Stimulated activated CD8-positive, alpha-beta memory T cell treated with anti-CD3 and anti-CD28 coated beads, Interleukin-12 subunit alpha, Interleukin-12 subunit beta, amount 100 ng/mL, for 24 hours (primary cell): ENCODE data around the gene EN1.

Experiments
- DNase-seq: peaks from one replicate; pipeline ENCODE4 v3.0.0-alpha.2; 2020; ENCODE audit errors: extremely low read depth

Gene EN1

DNA sequence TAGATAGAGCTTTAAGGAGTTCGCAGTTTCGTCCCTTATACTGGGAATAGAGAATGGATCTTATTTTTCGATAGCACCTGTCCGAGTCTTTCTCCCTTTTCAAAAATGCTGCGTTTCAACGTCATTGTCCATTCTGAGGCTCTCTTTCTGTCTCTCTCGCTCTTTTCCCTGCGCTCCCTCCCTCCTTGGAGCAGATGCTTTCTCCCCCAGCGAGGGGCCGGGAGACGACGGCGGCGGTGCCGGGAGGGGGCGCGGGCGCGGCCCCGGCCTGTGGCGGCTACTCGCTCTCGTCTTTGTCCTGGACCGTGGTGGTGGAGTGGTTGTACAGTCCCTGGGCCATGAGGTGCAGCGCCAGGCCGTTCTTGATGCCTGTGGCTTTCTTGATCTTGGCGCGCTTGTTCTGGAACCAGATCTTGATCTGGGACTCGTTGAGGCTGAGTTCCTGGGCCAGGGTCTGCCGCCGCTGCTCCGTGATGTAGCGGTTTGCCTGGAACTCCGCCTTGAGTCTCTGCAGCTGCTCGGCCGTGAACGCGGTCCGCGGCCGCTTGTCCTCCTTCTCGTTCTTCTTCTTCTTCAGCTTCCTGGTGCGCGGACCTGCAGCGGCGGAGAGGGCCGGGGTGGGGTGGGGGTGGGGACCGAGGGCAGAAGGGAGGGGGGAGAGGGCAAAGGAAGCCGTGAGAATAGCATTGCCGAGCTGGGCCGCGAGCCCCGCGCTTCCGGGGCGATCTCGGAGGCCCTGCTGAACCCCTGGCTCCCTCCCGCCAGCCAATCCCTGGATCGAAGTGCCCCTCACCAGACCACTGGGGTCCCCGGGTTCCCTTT lies 4.6 kb downstream of the EN1 start:
- no peak for DNase-seq

DNA sequence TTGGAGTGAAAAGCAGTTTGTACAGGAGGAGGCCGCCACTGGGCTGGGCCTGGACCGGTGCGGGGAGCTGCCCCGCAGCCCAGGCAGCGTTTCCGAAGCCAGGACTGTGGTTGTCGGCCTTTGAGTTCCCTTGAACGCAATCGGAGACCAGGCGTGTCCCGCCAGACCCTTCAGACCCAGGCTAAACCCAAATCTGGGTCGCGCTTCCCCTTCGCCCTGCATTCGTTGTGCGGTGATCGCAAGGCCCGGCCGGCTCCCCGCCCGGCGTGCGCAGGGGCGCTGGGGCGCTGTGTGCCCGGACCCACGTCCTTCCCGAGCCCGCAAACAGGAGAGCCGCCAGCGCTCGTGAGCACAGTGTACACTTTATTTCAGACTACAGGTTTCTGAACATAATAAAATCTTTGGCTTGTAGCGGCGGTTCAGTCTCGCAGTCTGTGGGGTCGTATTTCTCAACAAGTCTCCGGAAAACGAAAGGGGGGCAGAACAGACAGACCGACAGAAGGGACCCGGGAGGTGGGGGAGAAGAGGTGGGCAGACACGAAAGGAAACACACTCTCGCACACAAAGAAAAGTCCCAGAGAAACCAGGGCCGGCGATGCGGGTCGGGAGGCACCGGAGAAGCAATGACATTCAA lies 5.5 kb downstream of the EN1 start:
- DNase-seq: no peak

DNA sequence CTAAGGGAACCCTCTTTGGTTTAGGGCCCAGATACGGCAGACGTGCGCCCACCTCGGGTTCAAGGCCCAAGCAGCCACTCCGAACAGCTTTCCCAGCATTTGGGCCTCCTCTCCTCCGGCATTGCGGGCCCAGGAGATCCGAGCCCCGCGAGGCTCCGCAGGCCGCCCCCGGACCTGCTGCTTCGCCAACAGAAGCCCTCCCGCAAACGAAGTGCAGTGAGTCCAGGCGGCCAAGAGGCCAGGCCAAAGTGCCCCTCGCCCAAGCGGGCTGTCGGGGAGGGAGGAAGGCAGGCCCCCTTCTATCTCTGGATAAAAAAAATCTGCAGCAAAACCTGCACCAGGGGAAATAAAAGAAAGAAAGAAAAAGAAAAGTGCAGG lies 6.0 kb downstream of the EN1 start:
- no peak for DNase-seq

DNA sequence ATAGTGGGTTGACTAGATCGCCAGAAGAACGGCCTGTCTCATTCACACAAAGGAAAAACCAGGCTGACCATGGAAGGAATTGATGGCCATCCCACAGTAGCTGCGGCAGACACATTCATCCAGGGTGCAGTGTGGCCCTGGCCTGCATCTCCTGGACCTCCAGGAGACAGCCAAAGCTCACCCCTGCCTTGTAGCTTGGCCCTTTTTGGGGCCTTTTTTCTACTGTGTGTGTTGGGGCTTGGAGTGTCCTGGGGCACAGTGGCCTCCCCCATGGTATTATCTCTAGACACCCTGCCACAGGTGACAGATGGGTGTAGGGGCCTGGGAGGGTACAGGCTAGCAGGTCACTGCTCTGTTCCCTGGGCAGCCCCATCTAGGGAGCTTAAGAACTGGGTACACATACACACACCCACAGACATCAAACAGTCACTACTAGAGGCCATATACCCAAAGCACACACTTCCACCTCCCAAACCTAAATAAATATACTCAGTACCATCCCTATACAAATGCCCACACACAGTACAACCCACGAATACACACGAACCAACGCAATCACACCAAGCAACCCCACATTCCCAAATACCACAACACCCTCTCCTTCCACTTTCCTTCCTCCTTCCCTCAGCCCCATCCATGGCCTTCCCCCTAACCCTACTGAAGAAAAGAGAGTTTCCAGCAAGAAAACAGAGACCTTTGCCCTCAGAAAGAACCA lies 8.6 kb downstream of the EN1 start:
- no peak for DNase-seq

DNA sequence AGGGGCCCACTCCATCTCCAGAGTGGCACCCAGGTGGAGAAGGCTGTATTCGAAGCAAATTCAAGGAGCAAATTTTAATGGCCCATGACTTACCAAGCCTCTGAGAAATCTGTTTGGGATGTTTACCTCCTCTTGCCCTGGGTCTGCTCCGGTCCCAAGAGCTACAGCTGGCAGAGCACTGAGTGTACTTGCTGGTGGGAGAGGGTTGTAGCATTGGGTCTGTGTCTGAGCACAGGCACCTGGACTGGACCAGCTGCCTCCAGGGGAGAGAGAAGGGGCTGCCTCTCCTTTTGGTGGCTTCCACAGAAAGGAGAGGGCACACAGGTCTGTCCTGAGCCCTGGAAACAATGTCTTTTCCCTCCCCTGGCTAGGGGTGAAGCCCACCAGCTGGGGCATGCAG lies 9.8 kb downstream of the EN1 start:
- no peak for DNase-seq

DNA sequence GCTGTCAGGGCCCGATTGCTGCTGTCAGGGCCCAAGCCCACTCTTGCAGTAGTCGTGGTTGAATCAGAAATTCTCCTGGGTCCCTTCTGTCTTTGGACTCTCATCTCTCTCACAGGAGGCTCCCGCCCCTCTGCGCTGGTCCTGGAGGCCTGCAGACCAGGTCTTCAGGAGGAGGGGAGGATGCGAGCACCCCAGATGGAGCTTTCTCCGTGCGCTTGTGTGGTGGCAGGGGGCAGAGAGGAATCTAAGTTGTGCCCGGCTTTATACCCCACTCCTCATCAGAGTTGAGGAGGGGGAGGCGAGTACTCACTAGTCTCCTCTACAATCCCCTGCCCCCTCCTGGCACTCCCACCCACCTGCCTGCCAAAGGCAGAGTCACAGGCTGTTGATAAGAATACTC lies 10.4 kb downstream of the EN1 start:
- no peak for DNase-seq

DNA sequence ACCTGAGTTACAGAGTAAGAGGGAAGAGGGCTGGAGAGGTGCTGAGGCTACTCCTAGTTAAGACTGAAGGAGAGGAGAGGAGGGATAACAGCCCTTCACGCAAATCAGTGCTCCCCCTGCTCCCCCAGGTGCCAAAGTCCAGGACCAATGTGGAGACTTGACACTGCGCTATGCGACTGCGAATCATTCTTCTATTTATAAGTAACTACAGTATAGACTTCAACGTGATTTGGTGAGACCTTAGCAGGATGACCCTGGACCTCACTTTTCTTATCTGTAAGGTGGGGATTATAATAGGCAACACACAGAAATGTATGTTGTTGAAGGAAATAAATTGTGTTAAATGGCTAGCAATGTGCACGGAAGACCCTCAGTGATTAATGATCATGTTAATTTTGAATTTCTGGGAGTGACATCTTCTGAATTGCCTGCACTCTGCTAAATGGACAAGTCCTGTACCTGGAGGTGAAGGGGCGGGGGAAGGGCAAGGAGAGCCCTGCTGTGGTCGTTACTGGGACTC lies 11.0 kb downstream of the EN1 start:
- no peak for DNase-seq

DNA sequence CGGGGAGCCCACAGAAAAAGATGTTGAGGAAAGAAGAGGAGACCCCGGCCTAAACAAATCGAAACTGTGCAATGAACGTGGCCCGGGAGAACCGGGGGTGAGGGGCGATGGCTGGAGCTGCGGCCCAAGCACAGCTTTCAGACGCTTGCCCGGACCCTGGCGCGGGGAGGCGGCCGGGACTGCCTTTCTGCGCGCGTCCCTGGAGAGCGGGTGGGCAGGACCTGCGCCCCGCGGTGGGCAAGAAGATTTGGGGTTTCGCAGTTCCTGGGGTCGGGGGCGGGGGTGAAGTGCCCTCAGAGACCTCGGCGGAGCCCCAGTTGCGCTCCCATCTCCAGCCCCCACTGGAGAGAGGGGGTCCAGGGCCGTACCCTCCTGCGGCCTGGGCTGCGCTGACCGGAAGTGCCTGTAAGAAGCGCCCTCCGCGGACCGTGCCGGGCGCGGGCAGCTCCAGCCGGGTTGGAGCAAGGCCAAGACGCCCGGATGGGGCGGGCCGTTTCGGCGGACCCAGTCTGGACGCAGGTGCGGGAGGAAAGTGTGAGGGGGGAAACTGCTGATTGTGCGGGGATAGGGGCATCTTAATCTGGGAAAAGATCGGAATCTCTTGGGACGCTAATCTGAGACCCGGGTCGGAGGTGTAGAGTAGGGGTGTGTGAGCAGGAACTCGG lies 11.6 kb downstream of the EN1 start:
- DNase-seq: no peak

DNA sequence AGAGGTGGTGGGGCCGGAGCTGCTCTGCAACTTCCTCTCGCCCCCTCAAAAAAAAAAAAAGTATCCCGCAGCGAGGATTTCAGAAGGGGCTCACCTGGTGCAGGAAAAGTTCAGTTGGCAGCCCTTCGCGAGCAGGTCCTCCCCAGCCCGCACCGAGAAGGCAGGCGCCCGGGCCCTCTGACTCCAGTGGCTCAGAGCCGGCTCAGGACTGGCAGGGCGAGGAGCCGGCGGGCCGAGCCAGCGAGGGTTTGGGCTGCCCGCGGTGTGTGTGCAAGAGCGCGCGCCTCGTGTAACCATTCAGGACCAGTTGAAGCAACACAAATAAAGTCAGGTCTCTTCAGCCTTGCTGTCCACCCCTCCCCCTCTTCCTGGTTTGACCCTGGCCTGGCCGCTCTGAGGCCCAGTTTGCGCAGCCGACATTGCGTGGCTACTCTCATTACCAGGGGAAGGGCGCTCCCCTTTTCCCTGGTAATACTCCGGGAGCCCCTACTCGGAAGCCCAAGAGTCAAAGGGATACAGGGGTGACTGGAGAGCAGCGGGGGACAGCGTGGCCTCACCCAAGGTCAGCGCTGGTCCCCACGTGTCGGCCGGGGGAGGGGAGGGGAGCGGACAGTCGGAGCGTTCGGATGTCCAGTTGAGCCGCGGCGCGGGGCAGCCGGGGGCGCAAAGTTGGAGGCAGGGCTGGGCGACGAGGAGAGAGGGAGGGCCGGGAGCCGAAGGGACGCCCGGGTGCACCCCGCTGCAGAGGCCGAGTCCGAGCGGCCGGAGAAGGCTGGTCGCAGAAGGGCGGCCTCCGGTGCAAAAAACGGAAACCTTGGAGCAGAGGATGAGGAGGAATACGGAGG lies 12.3 kb downstream of the EN1 start:
- DNase-seq: no peak

DNA sequence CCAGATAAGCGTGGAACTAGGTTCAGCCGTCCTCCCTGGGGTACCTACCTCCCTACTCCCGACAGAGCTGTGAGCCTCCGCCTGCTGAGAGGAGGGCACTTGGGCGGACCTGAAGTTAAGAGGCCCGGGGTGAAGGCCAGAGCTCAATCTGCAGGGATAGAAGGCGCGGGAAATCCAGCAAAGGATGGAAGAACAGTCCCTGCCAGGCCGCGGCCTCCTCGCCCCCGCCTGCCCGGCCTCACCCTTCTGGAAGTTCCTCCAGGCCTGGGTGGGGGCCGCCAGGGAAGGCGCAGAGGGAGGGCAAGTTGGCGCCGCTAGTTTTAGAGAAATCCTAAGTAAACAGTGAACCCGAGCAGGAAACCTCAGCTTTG lies 13.0 kb downstream of the EN1 start:
- DNase-seq: no peak

DNA sequence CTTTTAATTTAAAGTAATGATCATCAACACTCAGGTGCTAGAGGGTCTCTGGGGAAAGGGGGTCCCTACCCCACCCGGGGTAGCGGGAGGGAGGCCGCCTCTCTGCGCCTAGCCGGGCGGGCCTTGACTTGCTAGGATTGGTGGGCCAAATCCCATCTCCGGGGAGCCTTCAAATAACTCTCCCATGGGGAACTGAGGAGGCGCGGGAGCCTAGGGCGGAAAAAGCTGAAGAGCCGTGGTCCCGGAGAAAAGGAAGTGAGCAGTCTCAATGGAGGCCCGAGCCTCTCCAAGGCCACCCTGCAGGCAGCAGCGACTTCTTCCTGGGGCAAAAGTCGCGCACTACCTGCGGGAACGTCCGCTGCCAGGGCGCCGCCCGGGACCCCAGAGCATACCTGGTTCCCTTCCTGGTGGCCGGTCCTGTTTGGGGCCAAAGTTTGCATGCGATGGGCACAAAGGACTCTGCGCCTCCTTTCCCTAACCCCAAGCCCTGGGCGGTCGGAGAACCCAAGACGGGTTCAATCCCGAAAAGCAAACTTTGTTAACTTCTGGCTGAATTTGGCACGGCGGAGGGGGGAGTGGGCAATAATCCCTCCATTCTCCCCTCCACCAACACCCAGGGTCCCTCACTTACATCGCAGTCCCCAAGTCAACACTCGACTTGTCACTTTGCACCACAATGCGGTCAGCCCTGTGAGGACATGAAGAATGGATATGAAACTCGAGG lies 13.6 kb downstream of the EN1 start:
- no peak for DNase-seq

DNA sequence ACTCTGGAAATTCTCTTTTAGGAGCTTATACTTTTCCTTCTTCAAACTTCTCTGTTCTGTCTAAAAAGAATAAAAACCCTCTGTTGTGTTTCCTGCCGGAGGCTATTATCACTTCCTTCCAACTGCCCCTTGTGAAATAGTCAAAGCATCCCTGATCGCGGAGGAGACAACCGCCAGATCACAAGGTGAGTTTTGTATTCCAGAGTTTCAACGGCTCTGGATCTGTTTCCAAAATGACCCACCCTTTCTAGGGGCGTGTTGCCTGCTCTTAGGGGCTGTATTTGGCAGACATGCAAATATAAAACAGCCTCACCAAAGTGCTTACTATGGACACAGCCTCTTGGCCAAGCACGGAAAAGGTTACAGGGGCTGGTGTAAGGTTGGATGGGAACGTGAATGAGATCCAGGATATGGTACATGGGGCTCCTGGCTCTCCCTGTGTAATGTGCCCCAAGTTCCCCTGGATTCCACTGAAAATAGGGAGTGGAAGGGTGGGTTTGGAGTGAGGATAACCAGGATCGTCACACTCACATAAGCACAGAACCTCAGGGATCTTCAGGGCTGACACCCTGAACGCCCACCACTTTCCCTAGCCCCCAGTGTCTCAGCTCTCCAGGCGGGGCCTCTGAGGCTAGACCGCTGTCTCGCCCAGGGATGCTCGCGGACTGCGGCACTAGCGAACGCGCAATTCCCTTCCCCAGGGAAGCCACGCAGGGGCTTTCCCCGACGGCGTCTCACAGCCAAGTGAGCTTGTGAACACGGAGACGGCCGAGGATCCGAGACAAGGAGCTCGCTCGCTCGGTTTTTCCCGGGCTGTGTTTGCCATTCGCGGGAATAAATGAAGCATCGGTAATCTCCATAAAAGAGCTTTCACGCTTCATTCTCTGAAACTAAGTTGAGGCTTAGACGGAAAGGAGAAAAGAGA lies 14.4 kb downstream of the EN1 start:
- DNase-seq: no peak

DNA sequence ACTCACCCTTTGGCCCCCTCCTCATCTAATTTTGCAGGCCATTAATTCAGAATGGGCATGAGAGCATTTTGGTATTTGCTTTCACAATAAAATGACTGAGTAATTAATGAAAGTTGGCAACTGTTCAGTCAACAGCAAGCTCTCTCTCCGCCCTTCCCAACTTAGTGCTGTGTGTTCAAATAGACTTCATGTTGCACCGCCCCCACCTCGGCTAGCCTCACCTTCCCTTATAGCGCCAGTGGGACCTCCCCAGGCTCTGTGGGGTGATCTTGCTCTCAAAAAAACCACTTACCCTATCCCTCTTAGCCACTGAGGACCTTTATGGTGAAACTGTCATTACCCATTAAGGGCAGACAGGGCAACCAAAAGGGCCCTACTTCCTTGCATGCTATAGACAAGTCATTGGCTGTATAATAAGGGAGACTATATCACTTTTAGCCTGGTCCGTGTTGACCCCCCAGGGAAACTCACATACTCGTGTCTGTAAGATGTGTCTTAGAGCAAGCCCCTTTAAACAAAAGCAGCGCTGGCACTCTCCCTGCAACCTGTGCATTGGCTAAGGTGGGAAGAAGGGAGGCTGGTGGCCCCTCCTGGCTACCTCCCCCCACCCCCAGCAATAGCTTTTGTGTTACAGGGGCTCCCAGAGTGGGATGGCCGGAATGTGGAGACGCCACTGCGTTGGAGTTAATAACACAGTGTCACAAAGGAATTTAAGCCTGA lies 15.2 kb downstream of the EN1 start:
- DNase-seq: no peak

DNA sequence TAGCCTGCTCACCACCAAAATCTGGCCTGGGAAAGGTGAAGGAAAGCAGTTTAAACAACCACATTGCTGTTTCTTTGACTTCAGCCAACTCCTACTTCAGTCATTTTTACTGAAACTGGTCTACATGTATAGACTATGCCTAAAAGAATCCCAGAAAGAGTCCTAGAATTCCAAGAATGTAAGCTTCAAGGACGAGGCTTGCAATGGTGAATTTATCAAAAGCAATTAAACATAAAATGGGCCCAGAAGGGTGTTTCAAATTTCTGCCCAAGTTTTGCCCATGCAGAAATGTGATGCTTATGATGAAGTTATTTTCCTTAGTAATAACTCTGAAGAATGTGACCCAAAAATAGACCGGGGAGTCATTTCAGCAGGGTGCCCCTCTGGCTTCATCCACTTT lies 16.6 kb downstream of the EN1 start:
- no peak for DNase-seq

DNA sequence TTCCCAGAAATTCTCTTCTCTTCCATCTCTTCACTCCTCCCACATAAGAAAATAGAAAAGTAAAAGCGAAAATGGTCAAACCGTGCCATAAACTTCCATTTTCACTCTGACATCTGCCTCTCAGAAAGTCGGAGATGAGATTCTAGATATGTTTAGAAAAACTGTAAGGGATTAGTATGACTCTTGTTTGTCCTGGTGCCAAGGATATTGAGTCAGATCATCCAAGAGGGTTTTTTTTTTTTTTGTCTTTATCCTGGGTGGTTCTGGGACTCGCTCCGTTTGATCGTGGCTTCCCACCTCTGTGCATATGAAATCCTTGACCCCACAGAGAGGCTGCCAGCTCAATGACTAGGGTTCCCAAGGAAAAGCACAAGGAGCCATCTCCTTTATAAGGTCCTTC lies 17.3 kb downstream of the EN1 start:
- no peak for DNase-seq

DNA sequence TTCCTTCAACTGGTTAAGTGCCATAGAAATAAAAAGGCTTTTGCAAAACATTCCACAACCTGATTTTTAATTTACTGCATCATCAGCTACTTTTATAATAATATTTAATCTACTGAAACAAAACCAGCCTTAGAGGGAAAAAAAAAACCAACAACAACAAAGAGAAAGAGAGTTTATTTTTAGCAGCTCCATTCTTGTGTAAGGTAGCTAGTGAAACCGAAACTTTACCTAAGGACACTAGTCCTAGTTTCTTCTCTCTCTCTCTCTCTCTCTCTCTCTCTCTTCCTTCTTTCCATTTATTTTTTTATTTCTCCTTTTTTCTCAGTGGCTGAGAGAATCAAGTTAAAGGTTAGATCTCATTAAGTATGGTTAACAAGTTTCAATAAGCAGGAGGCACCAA lies 21.4 kb downstream of the EN1 start:
- DNase-seq: no peak

DNA sequence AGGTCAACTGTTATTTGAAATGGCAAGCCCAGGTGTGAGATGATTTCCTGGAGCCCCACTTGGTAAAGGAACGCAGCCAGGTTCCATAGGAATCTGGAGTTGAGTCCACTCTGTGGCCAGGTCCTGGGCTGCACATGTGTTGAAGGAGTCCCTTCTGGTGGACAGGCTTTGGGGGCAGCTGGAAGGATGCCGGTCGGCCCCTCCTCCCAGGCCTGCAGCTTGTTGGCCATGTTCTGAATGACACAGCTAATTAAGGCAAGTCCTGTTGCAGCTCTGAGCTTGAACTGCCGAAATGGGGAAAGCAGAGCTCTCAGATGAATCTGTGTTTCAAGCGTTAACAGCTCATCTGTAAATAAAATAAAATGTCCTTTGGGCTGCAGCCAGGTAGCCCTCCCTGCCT lies 23.8 kb downstream of the EN1 start:
- DNase-seq: no peak

DNA sequence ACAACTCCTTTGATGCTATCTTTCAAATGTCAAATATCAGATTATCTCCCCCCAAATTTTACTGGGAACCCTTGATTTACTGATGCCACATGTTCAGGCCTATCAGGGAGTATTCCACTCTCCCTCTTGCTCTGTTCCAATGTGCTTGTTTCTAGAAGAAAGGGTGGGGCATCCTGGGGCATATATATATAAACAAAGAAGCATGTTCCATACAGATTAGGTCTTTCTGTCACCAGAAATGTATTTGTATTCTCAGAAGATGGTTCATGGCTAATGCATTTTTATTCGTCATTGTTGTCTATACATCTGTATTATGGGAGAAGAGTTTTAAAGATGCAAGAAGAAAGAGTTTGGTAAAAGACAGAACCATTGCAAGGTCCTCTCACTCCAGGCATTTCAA lies 24.9 kb downstream of the EN1 start:
- no peak for DNase-seq

DNA sequence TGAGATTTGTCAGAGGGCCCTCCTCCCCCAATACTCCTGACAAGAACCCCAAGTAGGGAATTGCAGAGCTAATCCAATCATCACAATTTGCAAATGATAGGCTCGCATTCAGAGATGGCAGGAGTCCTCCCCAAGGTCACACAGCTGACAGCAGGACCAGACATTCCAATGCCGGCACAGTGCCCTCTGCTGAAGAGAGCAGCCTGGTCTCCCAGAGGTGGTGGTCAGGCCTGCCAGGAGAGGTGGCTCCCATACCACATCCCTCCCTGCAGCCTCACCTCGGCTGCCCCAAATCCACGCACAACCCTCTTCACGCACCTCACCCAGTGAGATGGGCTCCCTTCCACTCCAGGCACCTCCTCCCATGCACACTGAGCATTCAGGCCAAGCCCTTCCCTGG lies 25.4 kb downstream of the EN1 start:
- no peak for DNase-seq
